HepG2 (cell line): ENCODE results near the gene CACNA1D. TPM values are rescaled to one million over a fixed set of nuclear protein-coding genes. Genes with fewer than 3 reads are reported as not detected.

Experiments
- ATAC-seq: fragments of 200-7000 bp; cut with Tn5 transposase; 3 replicates; pipeline ENCODE4 v1.9.1; 2020; ENCODE audit warnings: mild to moderate bottlenecking, moderate library complexity
- BruUV-seq: library from RNA; stranded (reverse); fragments of 400-500 nt; replicated peaks from 2 replicates; lab custom pipeline; 2021; lab: Mats Ljungman, UMichigan
- CTCF ChIA-PET: fragments of 300-600 bp; formaldehyde crosslinking; extraction: SDS; loops from one replicate; lab custom pipeline; 2021; ENCODE audit warnings: low total read pairs, inconsistent platforms, low intra/inter-chr PET ratio; lab: Yijun Ruan, JAX
- POLR2A ChIA-PET: fragments of 350-600 bp; sonication (Branson Sonifier 250); formaldehyde crosslinking; loops from one replicate; lab custom pipeline; 2020; ENCODE audit warnings: antibody characterized with exemption, inconsistent platforms; lab: Yijun Ruan, JAX
- DNase-seq: peaks from one replicate; pipeline ENCODE4 v3.0.0-alpha.2; 2015; ENCODE audit warnings: low spot score
- FAIRE-seq: peaks from 3 replicates; lab custom pipeline; 2011; peaks lifted over from hg19 to GRCh38; lab: Jason Lieb, UNC
- H2AFZ ChIP-seq: one replicate; pipeline ENCODE4 v1.6.1; 2011; ENCODE audit warnings: low read length, inconsistent platforms
- H3K27ac ChIP-seq: fragments of 300-600 bp; 3 replicates; pipeline ENCODE4 v1.8.0; 2011; ENCODE audit warnings: mixed run types, mild to moderate bottlenecking, mixed read lengths, low read length, inconsistent platforms; ENCODE audit not compliant: insufficient read depth; ENCODE audit errors: extremely low read length
- H3K27me3 ChIP-seq, 2 experiments: fragments of 200-600 bp in 1 of 2; 2 replicates in 1 of 2; 3 replicates in 1 of 2; pipeline versions ENCODE4 v1.6.0 to v1.8.0; 2011; ENCODE audit warnings: low read length in 2 of 2, mild to moderate bottlenecking in 2 of 2, moderate library complexity in 2 of 2, inconsistent platforms in 1 of 2; ENCODE audit not compliant: insufficient read depth in 2 of 2, control insufficient read depth in 1 of 2
- H3K36me3 ChIP-seq, 2 experiments: fragments of 200-600 bp in 1 of 2; replicated peaks in 1 of 2; 2 replicates in 1 of 2; 3 replicates in 1 of 2; pipeline versions ENCODE4 v1.5.1 to v1.8.0; 2011; ENCODE audit warnings: low read length in 2 of 2, inconsistent platforms in 1 of 2; ENCODE audit not compliant: insufficient read depth in 2 of 2, control insufficient read depth in 1 of 2
- H3K4me1 ChIP-seq: 2 replicates; pipeline ENCODE4 v1.5.1; 2012; ENCODE audit warnings: low read length, inconsistent platforms; ENCODE audit not compliant: insufficient read depth
- H3K4me2 ChIP-seq: 2 replicates; pipeline ENCODE4 v1.6.0; 2011; ENCODE audit warnings: low read depth, low read length, inconsistent platforms
- H3K4me3 ChIP-seq, 3 experiments: fragments of 200-600 bp in 1 of 3; sonication (generic), shearing (Covaris generic) in 1 of 3; replicated peaks in 1 of 3; 2 replicates each; pipeline ENCODE4 v1.5.1; 2011 to 2016; ENCODE audit warnings: low read length in 3 of 3, inconsistent platforms in 2 of 3, low read depth in 2 of 3, mild to moderate bottlenecking in 2 of 3, control low read depth in 1 of 3, mixed read lengths in 1 of 3; ENCODE audit not compliant: insufficient read depth in 1 of 3
- H3K79me2 ChIP-seq: one replicate; pipeline ENCODE4 v1.6.1; 2011; ENCODE audit warnings: low read length, inconsistent platforms; ENCODE audit not compliant: insufficient read depth
- H3K9ac ChIP-seq: 2 replicates; pipeline ENCODE4 v1.6.0; 2011; ENCODE audit warnings: mild to moderate bottlenecking, low read depth, low read length, inconsistent platforms; ENCODE audit not compliant: insufficient read depth
- H3K9me3 ChIP-seq: 2 replicates; pipeline ENCODE4 v1.5.1; 2012; ENCODE audit warnings: mild to moderate bottlenecking, low read length
- H4K20me1 ChIP-seq: 2 replicates; pipeline ENCODE4 v1.6.0; 2011; ENCODE audit warnings: inconsistent platforms, mild to moderate bottlenecking, low read length, moderate library complexity; ENCODE audit not compliant: insufficient read depth
- ATRX ChIP-seq: sonication (generic); formaldehyde crosslinking; IDR thresholded peaks from 2 replicates; pipeline ENCODE4 v1.4.0; 2020; ENCODE audit warnings: missing genetic modification reagents, borderline replicate concordance
- JUND ChIP-seq: sonication (generic); formaldehyde crosslinking; IDR thresholded peaks from 2 replicates; pipeline ENCODE4 v1.8.0; 2022; ENCODE audit warnings: mild to moderate bottlenecking, missing genetic modification reagents
- MEIS1 ChIP-seq: sonication (generic); formaldehyde crosslinking; IDR thresholded peaks from 2 replicates; pipeline ENCODE4 v1.9.0; 2021; ENCODE audit warnings: mild to moderate bottlenecking, missing genetic modification reagents, moderate library complexity, borderline replicate concordance
- MIXL1 ChIP-seq: IDR thresholded peaks from 2 replicates; pipeline ENCODE4 v1.6.1; 2016
- PAWR ChIP-seq: sonication (generic); formaldehyde crosslinking; IDR thresholded peaks from 2 replicates; pipeline ENCODE4 v1.4.0; 2020; ENCODE audit warnings: missing genetic modification reagents, mild to moderate bottlenecking, borderline replicate concordance
- SAFB2 ChIP-seq: sonication (generic); formaldehyde crosslinking; IDR thresholded peaks from 2 replicates; pipeline ENCODE4 v1.5.1; 2020; ENCODE audit warnings: missing genetic modification reagents, low read depth, mild to moderate bottlenecking, borderline replicate concordance
- ZNF20 ChIP-seq: sonication (generic); formaldehyde crosslinking; IDR thresholded peaks from 2 replicates; pipeline ENCODE4 v1.4.0; 2020; ENCODE audit warnings: mild to moderate bottlenecking, moderate library complexity, missing genetic modification reagents
- ZNF367 ChIP-seq: sonication (generic); formaldehyde crosslinking; IDR thresholded peaks from 2 replicates; pipeline ENCODE4 v1.4.0; 2020; ENCODE audit warnings: missing genetic modification reagents, borderline replicate concordance
- ZNF878 ChIP-seq: sonication (generic); formaldehyde crosslinking; IDR thresholded peaks from 2 replicates; pipeline ENCODE4 v1.8.1; 2023; ENCODE audit warnings: mild to moderate bottlenecking, missing genetic modification reagents, moderate library complexity
- WGBS: methylation state at CpG from one replicate; pipeline ENCODE4 v1.1.6; 2017; ENCODE audit warnings: low lambda C conversion rate; 5-methylcytosine and 5-hydroxymethylcytosine counted together
- in situ Hi-C: cut with HindIII; loops from 2 replicates; pipeline ENCODE4 v1.10.0; 2017; ENCODE audit warnings: low pct_unique_long_range_greater_than_20kb; ENCODE audit not compliant: extremely low pct_ligation_motif_present
- intact Hi-C: fragments of 100-400 bp; cut with micrococcal nuclease; formaldehyde crosslinking; loops from one replicate; pipeline ENCODE4 v1.10.0; 2022; ENCODE audit not compliant: unreplicated experiment
- polyA plus RNA-seq, 8 experiments: library from polyadenylated mRNA; depleted of rRNA in 3 of 8; stranded (reverse) in 7 of 8; unstranded in 1 of 8; fragments of >200 nt; fragmentation: Illumina TruSeq in 4 of 8; extraction: Trizol in 4 of 8; gene quantifications; 2 replicates each; pipeline versions ENCODE4 v1.2.1 to v1.2.3, GENCODE V29; 2011 to 2016; ENCODE audit warnings: low read depth in 4 of 8, missing spikeins in 1 of 8, mixed read lengths in 1 of 8; ENCODE audit not compliant: insufficient read depth in 1 of 8
- total RNA-seq, 5 experiments: library from RNA; depleted of rRNA; stranded (reverse); fragments of >200 nt; fragmentation: Illumina TruSeq; extraction: Trizol; gene quantifications; 2 replicates each; pipeline ENCODE4 v1.2.3, GENCODE V29; 2016; ENCODE audit warnings: low read depth in 1 of 5
- TF ChIP-seq, protein P1 (sequence below): IDR thresholded peaks from 2 replicates; pipeline ENCODE4 v1.6.1; 2018; ENCODE audit warnings: missing genetic modification reagents

The CACNA1D gene
- total and polyA plus RNA-seq, 2 of the 13 experiments (the other 11 are each of a cell fraction or from before 2014, with no cell fraction given) = 0.26 to 0.38 TPM

DNA sequence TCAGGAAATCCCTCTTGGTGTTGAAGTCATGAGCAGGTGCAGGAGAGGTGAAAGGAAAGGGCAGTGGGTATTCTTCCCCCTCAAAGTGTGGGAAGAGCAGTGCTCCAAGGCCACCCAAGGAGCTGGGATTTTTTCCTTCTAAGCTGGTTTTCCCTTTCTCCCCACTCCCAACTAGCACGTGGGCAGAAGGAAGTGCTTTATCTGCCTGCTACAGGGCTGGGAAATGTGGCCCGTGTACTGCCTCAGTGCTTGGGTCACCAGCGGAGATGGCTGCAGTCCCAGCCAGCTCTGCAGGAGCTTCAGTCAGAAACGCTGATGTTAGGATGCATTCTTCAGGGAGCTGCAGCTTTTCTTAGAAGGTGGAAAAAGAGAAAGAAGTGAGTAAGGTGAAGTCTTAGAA lies 99.2 kb downstream of the CACNA1D start:
- no peak for ATAC-seq
- Histone ChIP-seq H3K36me3 (no peaks in the 10 kb centered on the region), H3K9me3 (no peaks in the 10 kb centered on the region), H3K27me3 (no peaks in the 10 kb centered on the region), H3K4me3 (no peak overlapping the region), H3K27ac (no peak overlapping the region), H3K79me2 (no peaks in the 10 kb centered on the region), H3K9ac (no peak overlapping the region), H4K20me1 (no peaks in the 10 kb centered on the region), H2AFZ (no peak overlapping the region)
- in situ Hi-C loops = no loop called here
- DNase-seq = no peak
- CTCF ChIA-PET = no interaction called here
- no TSS peak for BruUV-seq
- POLR2A ChIA-PET = no interaction called here
- FAIRE-seq = no peak
- WGBS = 54% methylated on average over 4 of the region's 4 CpGs
- TF ChIP-seq MIXL1 (no peak), ATRX (no peak), PAWR (CRISPR knock-in tag) (no peak), JUND (CRISPR knock-in tag) (no peak), MEIS1 (no peak), ZNF878 (CRISPR knock-in tag) (no peak), ZNF20 (CRISPR knock-in tag) (no peak)
- TF ChIP-seq, protein P1, sequence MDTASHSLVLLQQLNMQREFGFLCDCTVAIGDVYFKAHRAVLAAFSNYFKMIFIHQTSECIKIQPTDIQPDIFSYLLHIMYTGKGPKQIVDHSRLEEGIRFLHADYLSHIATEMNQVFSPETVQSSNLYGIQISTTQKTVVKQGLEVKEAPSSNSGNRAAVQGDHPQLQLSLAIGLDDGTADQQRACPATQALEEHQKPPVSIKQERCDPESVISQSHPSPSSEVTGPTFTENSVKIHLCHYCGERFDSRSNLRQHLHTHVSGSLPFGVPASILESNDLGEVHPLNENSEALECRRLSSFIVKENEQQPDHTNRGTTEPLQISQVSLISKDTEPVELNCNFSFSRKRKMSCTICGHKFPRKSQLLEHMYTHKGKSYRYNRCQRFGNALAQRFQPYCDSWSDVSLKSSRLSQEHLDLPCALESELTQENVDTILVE = no peak
- TF ChIP-seq, all 625 proteins: peak for 0
- no peaks in the 10 kb centered on the region for H3K4me1 ChIP-seq
- intact Hi-C loops = no loop called here
- no peak overlapping the region for H3K4me2 ChIP-seq

DNA sequence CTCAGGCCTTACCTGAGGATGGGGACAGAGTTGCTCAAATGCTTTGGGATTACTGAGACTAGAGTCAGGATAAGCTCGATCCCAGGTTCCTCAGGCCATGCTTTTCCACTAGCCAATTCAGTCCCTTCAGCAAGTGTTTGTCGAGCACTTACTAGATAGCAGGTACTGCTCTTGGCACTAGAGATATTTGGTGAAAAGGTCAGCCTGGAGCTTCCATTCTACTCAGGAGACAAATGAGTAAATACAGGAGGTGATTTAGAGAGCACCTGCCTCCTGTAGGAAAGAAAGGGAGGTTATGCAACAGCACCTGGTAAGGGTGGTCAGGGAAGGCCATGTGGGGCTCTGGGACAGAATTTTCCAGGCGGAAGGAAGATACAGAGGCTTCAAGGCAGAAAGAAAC lies 99.9 kb downstream of the CACNA1D start:
- H3K4me3 ChIP-seq = no peak overlapping the region

More for the DNA sequence above, 99.9 kb downstream of the CACNA1D start:
- Histone ChIP-seq H3K4me2 (no peak overlapping the region), H3K36me3 (no peaks in the 10 kb centered on the region), H4K20me1 (no peaks in the 10 kb centered on the region), H2AFZ (no peak overlapping the region), H3K79me2 (no peaks in the 10 kb centered on the region), H3K9me3 (no peaks in the 10 kb centered on the region), H3K4me1 (no peaks in the 10 kb centered on the region), H3K9ac (no peak overlapping the region), H3K27ac (no peak overlapping the region), H3K27me3 (no peaks in the 10 kb centered on the region)
- in situ Hi-C loops = no loop called here
- ChIA-PET CTCF (no interaction called here), POLR2A (no interaction called here)
- 83% methylated on average over 2 of the region's 3 CpGs for WGBS
- DNase-seq (no peak), ATAC-seq (no peak), FAIRE-seq (no peak)
- no TSS peak for BruUV-seq
- TF ChIP-seq ZNF367 (CRISPR knock-in tag) (no peak), SAFB2 (CRISPR knock-in tag) (no peak)
- intact Hi-C loops = no loop called here
